Transverse colon (tissue), 4 donors: ENCODE results near the gene LHB. TPM values are rescaled to one million over a fixed set of nuclear protein-coding genes. Genes with fewer than 3 reads are reported as not detected.

ENCODE experiments used
- DNase-seq: peaks from one replicate; pipeline ENCODE4 v3.0.0-alpha.2; 2019
- H3K27ac ChIP-seq, 4 donors: fragments of 200-600 bp; sonication (generic); 2 replicates each; pipeline ENCODE4 v1.5.1; 2016 to 2018; ENCODE audit warnings: inconsistent platforms in 4 of 4
- H3K27me3 ChIP-seq: fragments of 200-600 bp; sonication (generic); 2 replicates; pipeline ENCODE4 v1.5.1; 2017; ENCODE audit warnings: inconsistent platforms
- H3K36me3 ChIP-seq, 4 donors: fragments of 200-600 bp; sonication (generic); 2 replicates each; pipeline ENCODE4 v1.5.1; 2017 to 2019; ENCODE audit warnings: inconsistent platforms in 4 of 4
- H3K4me1 ChIP-seq, 4 donors: fragments of 200-600 bp; sonication (generic); 2 replicates each; pipeline ENCODE4 v1.5.1; 2017 to 2020; ENCODE audit warnings: inconsistent platforms in 4 of 4
- H3K4me3 ChIP-seq, 4 donors: fragments of 200-600 bp; sonication (generic); 1 replicate in 1 of 4; 2 replicates in 3 of 4; pipeline versions ENCODE4 v1.5.1 to v1.6.1; 2017 to 2019; ENCODE audit warnings: inconsistent platforms in 4 of 4
- H3K9me3 ChIP-seq, 2 donors: fragments of 200-600 bp; sonication (generic); 2 replicates each; pipeline ENCODE4 v1.5.1; 2017 to 2019; ENCODE audit warnings: inconsistent platforms in 2 of 2
- CTCF ChIP-seq, 5 experiments: fragments of 200-600 bp in 3 of 5; fragments of 450-650 bp in 2 of 5; sonication (generic) in 3 of 5; IDR thresholded peaks; 1 replicate in 2 of 5; 2 replicates in 3 of 5; pipeline ENCODE4 v1.5.1; 2016 to 2017; ENCODE audit warnings: antibody characterized with exemption in 5 of 5, inconsistent platforms in 3 of 5, mild to moderate bottlenecking in 2 of 5, moderate library complexity in 1 of 5
- EP300 ChIP-seq: sonication (generic); formaldehyde crosslinking; IDR thresholded peaks from one replicate; pipeline ENCODE4 v1.6.1; 2017; ENCODE audit warnings: antibody characterized with exemption, low read depth
- POLR2A ChIP-seq: fragments of 450-650 bp; IDR thresholded peaks from one replicate; pipeline ENCODE4 v1.6.1; 2016; ENCODE audit warnings: antibody characterized with exemption, mild to moderate bottlenecking, moderate library complexity
- POLR2AphosphoS5 ChIP-seq, 3 donors: sonication (generic); formaldehyde crosslinking; IDR thresholded peaks; one replicate each; pipeline ENCODE4 v1.6.1; 2016; ENCODE audit warnings: antibody characterized with exemption in 3 of 3
- WGBS, 2 donors: methylation state at CpG; one replicate each; pipeline ENCODE4 v1.1.5; 2018; ENCODE audit warnings: low coverage in 1 of 2; 5-methylcytosine and 5-hydroxymethylcytosine counted together
- in situ Hi-C, 4 donors: fragments of 200-750 bp; cut with MboI; loops; one replicate each; pipeline versions ENCODE4 v1.15.0 to v1.15.1; 2017; ENCODE audit warnings: low sequenced_read_pairs in 3 of 4, low pct_ligation_motif_present in 1 of 4, low pct_unique_long_range_greater_than_20kb in 1 of 4
- intact Hi-C: fragments of 100-400 bp; cut with DNase I; formaldehyde crosslinking; loops from one replicate; pipeline ENCODE4 v1.15.1; 2023; ENCODE audit warnings: low total_unique reads
- total RNA-seq, 4 donors: library from RNA; depleted of rRNA; stranded (reverse); fragments of >200 nt; gene quantifications; one replicate each; pipeline ENCODE4 v1.1.0, GENCODE V29; 2016

Gene LHB
- total RNA-seq, 4 donors from 2014 or later = 1.4 TPM; not detected in 3

GRCh38 chr19:48994035-48994386 lies 22.9 kb downstream of the LHB start:
- Histone ChIP-seq H3K27ac (peak overlapping the region; percentile 89 to 96 (median 94)), H3K27me3 (no peaks in the 10 kb centered on the region), H3K4me1 (peaks cover 16 to 36% (median 29%) of the 10 kb centered on the region in 4 donors), H3K9me3 (no peaks in the 10 kb centered on the region), H3K4me3 (peak overlapping the region; percentile 47 to 87 (median 54)), H3K36me3 (no peaks in the 10 kb centered on the region)
- in situ Hi-C loops (no loop called here), intact Hi-C loops (no loop called here)
- 2 to 4% methylated on average over 4 to 13 of the region's 13 CpGs for WGBS, 2 donors
- no peak for DNase-seq
- TF ChIP-seq CTCF (IDR thresholded peaks at IDR 0.05) = no peak
- no peak for TF ChIP-seq EP300
- no peak for TF ChIP-seq POLR2A
- no peak for TF ChIP-seq POLR2AphosphoS5 (IDR thresholded peaks at IDR 0.05)

GRCh38 chr19:48993175-48994034 lies 23.5 kb downstream of the LHB start, which contains the start of the genes GYS1 and RUVBL2:
Gene GYS1, minus strand, starts transcription at chr19:48993309. Its CDS starts 197 bp downstream, at chr19:48993112.
Gene RUVBL2, plus strand, starts transcription at chr19:48993887. Its CDS starts 25 bp downstream, at chr19:48993912.
- Histone ChIP-seq H3K36me3 (peaks cover 0 to 2% (median 0%) of the 10 kb centered on the region in 4 donors), H3K27ac (peak within 1 kb of the TSS; percentile 89 to 96 (median 94)), H3K4me1 (peaks cover 16 to 36% (median 29%) of the 10 kb centered on the region in 4 donors), H3K27me3 (no peaks in the 10 kb centered on the region), H3K9me3 (no peaks in the 10 kb centered on the region), H3K4me3 (peak within 1 kb of the TSS; percentile 47 to 87 (median 54))
- in situ Hi-C loops (no loop called here), intact Hi-C loops (loop anchor here (2.0 kb wide), 1 partner anchor 203 kb away; no protein-coding TSS in a partner anchor)
- DNase-seq = peak; percentile 99
- 0% methylated on average over 10 to 56 of the region's 56 CpGs for WGBS, 2 donors
- TF ChIP-seq POLR2AphosphoS5 (IDR thresholded peaks at IDR 0.05) (peak; percentile 96 to 98 (median 98)), EP300 (no peak), POLR2A (peak; percentile 92), CTCF (IDR thresholded peaks at IDR 0.05) (peak; percentile 97 to 100 (median 99))

- intact Hi-C loops = loop anchor here (2.0 kb wide), 1 partner anchor 202 kb away; no protein-coding TSS in a partner anchor
- Histone ChIP-seq H3K4me1 (peaks cover 16 to 36% (median 29%) of the 10 kb centered on the region in 4 donors), H3K27me3 (no peaks in the 10 kb centered on the region), H3K36me3 (peaks cover 0 to 6% (median 0%) of the 10 kb centered on the region in 4 donors), H3K4me3 (peak overlapping the region; percentile 42 to 87 (median 52)), H3K9me3 (no peaks in the 10 kb centered on the region), H3K27ac (peak overlapping the region; percentile 89 to 96 (median 94))
- in situ Hi-C loops = no loop called here
- TF ChIP-seq POLR2A = no peak
- DNase-seq = no peak
- WGBS, 2 donors = 0 to 2% methylated on average over 3 to 20 of the region's 20 CpGs
Measured at GRCh38 chr19:48992581-48993174, 24.2 kb downstream of the LHB start.

GRCh38 chr19:48991873-48992580 lies 24.9 kb downstream of the LHB start:
- TF ChIP-seq POLR2AphosphoS5 (IDR thresholded peaks at IDR 0.05) (peak; percentile 46 to 81 (median 77)), CTCF (IDR thresholded peaks at IDR 0.05) (no peak), POLR2A (peak; percentile 52)
- Histone ChIP-seq H3K36me3 (peaks cover 0 to 10% (median 0%) of the 10 kb centered on the region in 4 donors), H3K27ac (peak overlapping the region; percentile 89 to 96 (median 94)), H3K9me3 (no peaks in the 10 kb centered on the region), H3K4me1 (peaks cover 16 to 36% (median 29%) of the 10 kb centered on the region in 4 donors), H3K4me3 (peak overlapping the region; percentile 42 to 87 (median 52)), H3K27me3 (no peaks in the 10 kb centered on the region)
- WGBS, 2 donors = 27% methylated on average over 8 of the region's 8 CpGs; no CpG with 5 or more reads in 1 of the 2 donors
- in situ Hi-C loops = no loop called here
- intact Hi-C loops = loop anchor here (2.0 kb wide), 1 partner anchor 201 kb away; no protein-coding TSS in a partner anchor
- peak; percentile 70 for DNase-seq
